Esophagus squamous epithelium (tissue), 4 donors: Measurements from ENCODE around the gene SYP.

Experiments
- POLR2A ChIP-seq, 4 donors: fragments of 450-650 bp; IDR thresholded peaks; one replicate each; pipeline ENCODE4 v1.6.1; 2017; ENCODE audit warnings: antibody characterized with exemption in 4 of 4, mild to moderate bottlenecking in 4 of 4, moderate library complexity in 3 of 4
- TF ChIP-seq, protein P1 (sequence below), 6 experiments: fragments of 450-650 bp in 4 of 6; fragments of 200-600 bp in 2 of 6; sonication (generic) in 2 of 6; IDR thresholded peaks; one replicate each; pipeline ENCODE4 v1.5.1; 2016 to 2019; ENCODE audit warnings: antibody characterized with exemption in 6 of 6, mild to moderate bottlenecking in 4 of 6, moderate library complexity in 4 of 6

DNA sequence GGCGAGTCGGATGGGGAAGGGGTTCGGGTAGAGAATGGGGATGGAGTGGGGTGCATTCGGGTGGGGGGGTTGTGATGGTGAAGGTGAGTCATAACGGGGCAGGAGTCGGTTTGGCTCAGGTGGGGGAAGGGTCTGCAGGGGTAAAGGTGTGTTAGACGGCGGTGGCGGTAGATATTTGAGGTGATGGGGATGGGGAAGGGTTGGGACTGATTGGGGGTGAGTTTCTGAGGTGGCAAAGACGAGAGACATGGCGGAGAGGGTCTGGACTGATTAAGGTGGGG lies 738 bp downstream of the SYP start:
- no peak for TF ChIP-seq POLR2A (IDR thresholded peaks at IDR 0.05)
- TF ChIP-seq, protein P1, sequence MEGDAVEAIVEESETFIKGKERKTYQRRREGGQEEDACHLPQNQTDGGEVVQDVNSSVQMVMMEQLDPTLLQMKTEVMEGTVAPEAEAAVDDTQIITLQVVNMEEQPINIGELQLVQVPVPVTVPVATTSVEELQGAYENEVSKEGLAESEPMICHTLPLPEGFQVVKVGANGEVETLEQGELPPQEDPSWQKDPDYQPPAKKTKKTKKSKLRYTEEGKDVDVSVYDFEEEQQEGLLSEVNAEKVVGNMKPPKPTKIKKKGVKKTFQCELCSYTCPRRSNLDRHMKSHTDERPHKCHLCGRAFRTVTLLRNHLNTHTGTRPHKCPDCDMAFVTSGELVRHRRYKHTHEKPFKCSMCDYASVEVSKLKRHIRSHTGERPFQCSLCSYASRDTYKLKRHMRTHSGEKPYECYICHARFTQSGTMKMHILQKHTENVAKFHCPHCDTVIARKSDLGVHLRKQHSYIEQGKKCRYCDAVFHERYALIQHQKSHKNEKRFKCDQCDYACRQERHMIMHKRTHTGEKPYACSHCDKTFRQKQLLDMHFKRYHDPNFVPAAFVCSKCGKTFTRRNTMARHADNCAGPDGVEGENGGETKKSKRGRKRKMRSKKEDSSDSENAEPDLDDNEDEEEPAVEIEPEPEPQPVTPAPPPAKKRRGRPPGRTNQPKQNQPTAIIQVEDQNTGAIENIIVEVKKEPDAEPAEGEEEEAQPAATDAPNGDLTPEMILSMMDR (IDR thresholded peaks at IDR 0.05): no peak
